Measurements from ENCODE around the gene SRSF11. TPM values are rescaled to one million over a fixed set of nuclear protein-coding genes. Genes with fewer than 3 reads are reported as not detected.

SRSF11 gene
- total and polyA plus RNA-seq, 2 experiments from 2014 or later, result 143 to 228 TPM

GRCh38 chr1:70194601-70195000, 26.6 kb upstream of the SRSF11 start:
- H3K27ac ChIP-seq, result no peak overlapping the region
- no peaks in the 10 kb centered on the region for H3K9me3 ChIP-seq (ENCODE audit: low read depth)
- TF ChIP-seq CTCF (IDR thresholded peaks at IDR 0.05; ENCODE audit: low read depth, low read length), result no peak
- H3K27me3 ChIP-seq, result no peaks in the 10 kb centered on the region
- no peak overlapping the region for H3K4me3 ChIP-seq
- DNase-seq (ENCODE audit: low read depth in 1 of 2, low spot score in 1 of 2), result no peak
- no peaks in the 10 kb centered on the region for H3K4me1 ChIP-seq (ENCODE audit: low read depth)
- no peaks in the 10 kb centered on the region for H3K36me3 ChIP-seq

GRCh38 chr1:70195342-70195741, 25.8 kb upstream of the SRSF11 start:
- no peak for DNase-seq (ENCODE audit: low read depth in 1 of 2, low spot score in 1 of 2)

GRCh38 chr1:70196333-70196732, 24.8 kb upstream of the SRSF11 start:
- H3K4me1 ChIP-seq (ENCODE audit: low read depth), result no peaks in the 10 kb centered on the region
- no peak for DNase-seq (ENCODE audit: low read depth in 1 of 2, low spot score in 1 of 2)
- H3K27me3 ChIP-seq, result no peaks in the 10 kb centered on the region
- H3K36me3 ChIP-seq, result no peaks in the 10 kb centered on the region
- H3K4me3 ChIP-seq, result no peak overlapping the region
- no peak for TF ChIP-seq CTCF (IDR thresholded peaks at IDR 0.05; ENCODE audit: low read depth, low read length)
- no peaks in the 10 kb centered on the region for H3K9me3 ChIP-seq (ENCODE audit: low read depth)
- no peak overlapping the region for H3K27ac ChIP-seq

More at GRCh38 chr1:70195342-70195741, 25.8 kb upstream of the SRSF11 start:
- no peaks in the 10 kb centered on the region for H3K36me3 ChIP-seq
- H3K4me3 ChIP-seq, result no peak overlapping the region
- H3K27ac ChIP-seq, result no peak overlapping the region
- TF ChIP-seq CTCF (IDR thresholded peaks at IDR 0.05; ENCODE audit: low read depth, low read length), result no peak
- H3K9me3 ChIP-seq (ENCODE audit: low read depth), result no peaks in the 10 kb centered on the region
- H3K27me3 ChIP-seq, result no peaks in the 10 kb centered on the region
- no peaks in the 10 kb centered on the region for H3K4me1 ChIP-seq (ENCODE audit: low read depth)

GRCh38 chr1:70200065-70200464, 21.1 kb upstream of the SRSF11 start:
- Histone ChIP-seq H3K36me3 (no peaks in the 10 kb centered on the region), H3K4me3 (no peak overlapping the region), H3K9me3 (ENCODE audit: low read depth) (no peaks in the 10 kb centered on the region), H3K27ac (no peak overlapping the region), H3K4me1 (ENCODE audit: low read depth) (peaks cover 7% of the 10 kb centered on the region), H3K27me3 (no peaks in the 10 kb centered on the region)
- TF ChIP-seq CTCF (IDR thresholded peaks at IDR 0.05; ENCODE audit: low read depth, low read length), result no peak
- DNase-seq (ENCODE audit: low read depth in 1 of 2, low spot score in 1 of 2), result no peak

GRCh38 chr1:70202173-70202758, 18.9 kb upstream of the SRSF11 start:
- H3K9me3 ChIP-seq (ENCODE audit: low read depth), result no peaks in the 10 kb centered on the region
- no peaks in the 10 kb centered on the region for H3K36me3 ChIP-seq
- H3K27ac ChIP-seq, result no peak overlapping the region
- H3K4me1 ChIP-seq (ENCODE audit: low read depth), result peaks cover 10% of the 10 kb centered on the region
- no peak overlapping the region for H3K4me3 ChIP-seq
- TF ChIP-seq CTCF (IDR thresholded peaks at IDR 0.05; ENCODE audit: low read depth, low read length), result no peak
- no peaks in the 10 kb centered on the region for H3K27me3 ChIP-seq
- DNase-seq (ENCODE audit: low read depth in 1 of 2, low spot score in 1 of 2), result no peak
